Liver (tissue), 9 donors: Measurements from ENCODE around the gene P4HA1. TPM values are rescaled to one million over a fixed set of nuclear protein-coding genes. Genes with fewer than 3 reads are reported as not detected.

Experiments
- DNase-seq: peaks from one replicate; pipeline ENCODE4 v3.0.0-alpha.2; 2017; ENCODE audit warnings: low spot score
- H3K27ac ChIP-seq, 2 donors: one replicate each; pipeline ENCODE4 v1.7.0; 2013; ENCODE audit warnings: inconsistent platforms in 2 of 2, low read length in 2 of 2, control low read depth in 1 of 2, low read depth in 1 of 2, mild to moderate bottlenecking in 1 of 2
- H3K27me3 ChIP-seq, 4 donors: one replicate each; pipeline versions ENCODE4 v1.6.1 to v1.7.0; 2013; ENCODE audit warnings: low read length in 3 of 4, inconsistent platforms in 1 of 4, mild to moderate bottlenecking in 1 of 4, moderate library complexity in 1 of 4; ENCODE audit not compliant: control insufficient read depth in 4 of 4, insufficient read depth in 4 of 4
- H3K36me3 ChIP-seq, 4 donors: one replicate each; pipeline versions ENCODE4 v1.6.1 to v1.7.0; 2013; ENCODE audit warnings: low read length in 3 of 4, mild to moderate bottlenecking in 3 of 4, low read depth in 1 of 4, moderate library complexity in 1 of 4; ENCODE audit not compliant: control insufficient read depth in 4 of 4, insufficient read depth in 3 of 4
- H3K4me1 ChIP-seq, 4 donors: one replicate each; pipeline versions ENCODE4 v1.6.1 to v1.7.0; 2013; ENCODE audit warnings: low read length in 3 of 4, mild to moderate bottlenecking in 3 of 4, moderate library complexity in 1 of 4; ENCODE audit not compliant: control insufficient read depth in 4 of 4, insufficient read depth in 4 of 4
- H3K4me3 ChIP-seq, 3 donors: one replicate each; pipeline versions ENCODE4 v1.6.1 to v1.7.0; 2013; ENCODE audit warnings: low read length in 3 of 3, control low read depth in 1 of 3, low read depth in 1 of 3, mild to moderate bottlenecking in 1 of 3
- H3K9ac ChIP-seq, 2 donors: one replicate each; pipeline ENCODE4 v1.7.0; 2013; ENCODE audit warnings: low read length in 2 of 2, mild to moderate bottlenecking in 2 of 2, moderate library complexity in 2 of 2, control low read depth in 1 of 2, low read depth in 1 of 2
- H3K9me3 ChIP-seq, 4 donors: one replicate each; pipeline versions ENCODE4 v1.6.1 to v1.7.0; 2013; ENCODE audit warnings: low read length in 3 of 4; ENCODE audit not compliant: control insufficient read depth in 4 of 4
- EGR1 ChIP-seq, 2 donors: IDR thresholded peaks; 2 replicates each; pipeline ENCODE4 v1.6.1; 2016 to 2018; ENCODE audit warnings: antibody characterized with exemption in 2 of 2, low read depth in 2 of 2
- FOXA2 ChIP-seq: IDR thresholded peaks from 2 replicates; pipeline ENCODE4 v1.6.1; 2016; ENCODE audit warnings: antibody characterized with exemption
- GABPA ChIP-seq, 2 donors: IDR thresholded peaks in 1 of 2; conservative IDR thresholded peaks in 1 of 2; 2 replicates each; pipeline ENCODE4 v1.6.1; 2016; ENCODE audit warnings: antibody characterized with exemption in 2 of 2, mild to moderate bottlenecking in 1 of 2, moderate library complexity in 1 of 2
- HNF4A ChIP-seq, 2 donors: conservative IDR thresholded peaks; 2 replicates each; pipeline ENCODE4 v1.6.1; 2016; ENCODE audit warnings: antibody characterized with exemption in 2 of 2, mild to moderate bottlenecking in 2 of 2
- NR2F2 ChIP-seq: IDR thresholded peaks from 2 replicates; pipeline ENCODE4 v1.6.1; 2016; ENCODE audit warnings: antibody characterized with exemption
- RAD21 ChIP-seq, 2 donors: IDR thresholded peaks; 2 replicates each; pipeline ENCODE4 v1.6.1; 2016; ENCODE audit warnings: antibody characterized with exemption in 2 of 2, mild to moderate bottlenecking in 2 of 2
- RXRA ChIP-seq, 2 donors: IDR thresholded peaks; 2 replicates each; pipeline ENCODE4 v1.6.1; 2017 to 2018; ENCODE audit warnings: antibody characterized with exemption in 2 of 2, mild to moderate bottlenecking in 1 of 2
- SP1 ChIP-seq: IDR thresholded peaks from 2 replicates; pipeline ENCODE4 v1.6.1; 2018; ENCODE audit warnings: antibody characterized with exemption, mild to moderate bottlenecking
- TAF1 ChIP-seq: conservative IDR thresholded peaks from 2 replicates; pipeline ENCODE4 v1.6.1; 2016; ENCODE audit warnings: antibody characterized with exemption, mild to moderate bottlenecking
- YY1 ChIP-seq: IDR thresholded peaks from 2 replicates; pipeline ENCODE4 v1.6.1; 2016; ENCODE audit warnings: antibody characterized with exemption, mild to moderate bottlenecking
- WGBS: extraction: QIAGEN DNeasy Blood & Tissue Kit; methylation state at CpG from one replicate; pipeline ENCODE4 v1.1.7; 2013; 5-methylcytosine and 5-hydroxymethylcytosine counted together
- polyA plus RNA-seq, 2 donors: library from polyadenylated mRNA; stranded (reverse) in 1 of 2; unstranded in 1 of 2; fragments of 200-250 nt in 1 of 2; fragments of >200 nt in 1 of 2; fragmentation: Nextera tagmentation in 1 of 2; extraction: Ambion mirVana in 1 of 2; gene quantifications; one replicate each; pipeline versions ENCODE4 v1.2.1 to v1.2.3, GENCODE V29; 2013 to 2015
- total RNA-seq, 2 donors: library from RNA; depleted of rRNA; stranded (reverse); fragments of >200 nt; gene quantifications; one replicate each; pipeline ENCODE4 v1.2.3, GENCODE V29; 2014
- TF ChIP-seq, protein P1 (sequence below): IDR thresholded peaks from 2 replicates; pipeline ENCODE4 v1.6.1; 2016; ENCODE audit warnings: antibody characterized with exemption, mild to moderate bottlenecking
- TF ChIP-seq, protein P2 (sequence below): IDR thresholded peaks from 2 replicates; pipeline ENCODE4 v1.6.1; 2016; ENCODE audit warnings: antibody characterized with exemption
- TF ChIP-seq, protein P3 (sequence below): IDR thresholded peaks from 2 replicates; pipeline ENCODE4 v1.6.1; 2016; ENCODE audit warnings: antibody characterized with exemption
- TF ChIP-seq, protein P4 (sequence below): fragments of 150-350 bp; IDR thresholded peaks from 2 replicates; pipeline ENCODE4 v1.5.1; 2017; ENCODE audit warnings: improper control_type of control experiment, low read depth, low read length; ENCODE audit not compliant: missing input control
- TF ChIP-seq, protein P5 (sequence below): IDR thresholded peaks from 2 replicates; pipeline ENCODE4 v1.6.1; 2016; ENCODE audit warnings: antibody characterized with exemption
- donor health status: healthy.
- donor health status: healthy.
- donor health status: healthy.
- donor health status: healthy.
- donor health status: healthy.

Gene P4HA1
- total and polyA plus RNA-seq, 4 donors, result 6.1 to 63.7 (median 23.7) TPM

DNA sequence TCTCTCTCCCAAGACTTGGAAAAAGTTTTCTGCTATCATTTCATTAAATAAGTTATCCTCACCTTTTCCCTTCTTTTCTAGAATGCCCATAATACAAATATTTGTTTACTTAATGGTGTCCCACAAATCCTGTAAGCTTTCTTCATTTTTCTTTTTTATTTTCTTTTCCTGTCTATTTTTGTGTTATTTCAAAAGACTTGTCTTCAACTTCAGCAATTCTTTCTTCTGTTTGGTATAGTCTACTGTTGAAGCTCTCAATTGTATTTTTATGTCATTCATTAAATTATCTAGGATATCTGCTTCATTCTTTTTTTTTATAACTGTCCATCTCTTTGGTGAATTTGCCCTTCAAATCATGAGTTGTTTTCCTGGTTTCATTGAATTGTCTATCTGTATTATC lies 117.0 kb downstream of the P4HA1 start (continued):
- TF ChIP-seq, protein P1, sequence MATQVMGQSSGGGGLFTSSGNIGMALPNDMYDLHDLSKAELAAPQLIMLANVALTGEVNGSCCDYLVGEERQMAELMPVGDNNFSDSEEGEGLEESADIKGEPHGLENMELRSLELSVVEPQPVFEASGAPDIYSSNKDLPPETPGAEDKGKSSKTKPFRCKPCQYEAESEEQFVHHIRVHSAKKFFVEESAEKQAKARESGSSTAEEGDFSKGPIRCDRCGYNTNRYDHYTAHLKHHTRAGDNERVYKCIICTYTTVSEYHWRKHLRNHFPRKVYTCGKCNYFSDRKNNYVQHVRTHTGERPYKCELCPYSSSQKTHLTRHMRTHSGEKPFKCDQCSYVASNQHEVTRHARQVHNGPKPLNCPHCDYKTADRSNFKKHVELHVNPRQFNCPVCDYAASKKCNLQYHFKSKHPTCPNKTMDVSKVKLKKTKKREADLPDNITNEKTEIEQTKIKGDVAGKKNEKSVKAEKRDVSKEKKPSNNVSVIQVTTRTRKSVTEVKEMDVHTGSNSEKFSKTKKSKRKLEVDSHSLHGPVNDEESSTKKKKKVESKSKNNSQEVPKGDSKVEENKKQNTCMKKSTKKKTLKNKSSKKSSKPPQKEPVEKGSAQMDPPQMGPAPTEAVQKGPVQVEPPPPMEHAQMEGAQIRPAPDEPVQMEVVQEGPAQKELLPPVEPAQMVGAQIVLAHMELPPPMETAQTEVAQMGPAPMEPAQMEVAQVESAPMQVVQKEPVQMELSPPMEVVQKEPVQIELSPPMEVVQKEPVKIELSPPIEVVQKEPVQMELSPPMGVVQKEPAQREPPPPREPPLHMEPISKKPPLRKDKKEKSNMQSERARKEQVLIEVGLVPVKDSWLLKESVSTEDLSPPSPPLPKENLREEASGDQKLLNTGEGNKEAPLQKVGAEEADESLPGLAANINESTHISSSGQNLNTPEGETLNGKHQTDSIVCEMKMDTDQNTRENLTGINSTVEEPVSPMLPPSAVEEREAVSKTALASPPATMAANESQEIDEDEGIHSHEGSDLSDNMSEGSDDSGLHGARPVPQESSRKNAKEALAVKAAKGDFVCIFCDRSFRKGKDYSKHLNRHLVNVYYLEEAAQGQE, result no peak
- TF ChIP-seq, protein P2, sequence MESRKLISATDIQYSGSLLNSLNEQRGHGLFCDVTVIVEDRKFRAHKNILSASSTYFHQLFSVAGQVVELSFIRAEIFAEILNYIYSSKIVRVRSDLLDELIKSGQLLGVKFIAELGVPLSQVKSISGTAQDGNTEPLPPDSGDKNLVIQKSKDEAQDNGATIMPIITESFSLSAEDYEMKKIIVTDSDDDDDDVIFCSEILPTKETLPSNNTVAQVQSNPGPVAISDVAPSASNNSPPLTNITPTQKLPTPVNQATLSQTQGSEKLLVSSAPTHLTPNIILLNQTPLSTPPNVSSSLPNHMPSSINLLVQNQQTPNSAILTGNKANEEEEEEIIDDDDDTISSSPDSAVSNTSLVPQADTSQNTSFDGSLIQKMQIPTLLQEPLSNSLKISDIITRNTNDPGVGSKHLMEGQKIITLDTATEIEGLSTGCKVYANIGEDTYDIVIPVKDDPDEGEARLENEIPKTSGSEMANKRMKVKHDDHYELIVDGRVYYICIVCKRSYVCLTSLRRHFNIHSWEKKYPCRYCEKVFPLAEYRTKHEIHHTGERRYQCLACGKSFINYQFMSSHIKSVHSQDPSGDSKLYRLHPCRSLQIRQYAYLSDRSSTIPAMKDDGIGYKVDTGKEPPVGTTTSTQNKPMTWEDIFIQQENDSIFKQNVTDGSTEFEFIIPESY, result no peak
- TF ChIP-seq HNF4A (conservative IDR thresholded peaks at IDR 0.05), result no peak

DNA sequence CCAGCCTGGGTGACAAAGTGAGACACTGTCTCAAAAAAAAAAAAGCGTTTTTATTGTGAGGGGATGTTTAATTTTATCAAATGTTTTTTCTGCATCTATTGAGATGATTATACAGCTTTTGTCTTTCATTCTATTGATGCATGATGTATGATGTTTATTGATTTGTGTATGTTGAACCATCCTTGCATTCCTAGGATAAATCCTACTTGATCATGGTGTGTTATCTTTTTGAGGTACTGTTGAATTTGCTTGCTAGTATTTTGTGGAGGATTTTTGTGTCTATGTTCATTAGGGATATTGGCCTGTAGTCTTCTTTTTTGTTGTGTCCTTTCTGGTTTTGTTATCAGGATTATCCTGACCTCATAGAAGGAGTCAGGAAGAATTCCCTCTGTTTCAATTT lies 119.8 kb downstream of the P4HA1 start:
- no peak for DNase-seq
- no peak for TF ChIP-seq EGR1 (IDR thresholded peaks at IDR 0.05; ENCODE audit: low read depth in 2 of 2)
- no peak for TF ChIP-seq YY1
- TF ChIP-seq, protein P3, sequence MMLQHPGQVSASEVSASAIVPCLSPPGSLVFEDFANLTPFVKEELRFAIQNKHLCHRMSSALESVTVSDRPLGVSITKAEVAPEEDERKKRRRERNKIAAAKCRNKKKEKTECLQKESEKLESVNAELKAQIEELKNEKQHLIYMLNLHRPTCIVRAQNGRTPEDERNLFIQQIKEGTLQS, result no peak
- TF ChIP-seq, protein P1, result no peak
- TF ChIP-seq, protein P4, sequence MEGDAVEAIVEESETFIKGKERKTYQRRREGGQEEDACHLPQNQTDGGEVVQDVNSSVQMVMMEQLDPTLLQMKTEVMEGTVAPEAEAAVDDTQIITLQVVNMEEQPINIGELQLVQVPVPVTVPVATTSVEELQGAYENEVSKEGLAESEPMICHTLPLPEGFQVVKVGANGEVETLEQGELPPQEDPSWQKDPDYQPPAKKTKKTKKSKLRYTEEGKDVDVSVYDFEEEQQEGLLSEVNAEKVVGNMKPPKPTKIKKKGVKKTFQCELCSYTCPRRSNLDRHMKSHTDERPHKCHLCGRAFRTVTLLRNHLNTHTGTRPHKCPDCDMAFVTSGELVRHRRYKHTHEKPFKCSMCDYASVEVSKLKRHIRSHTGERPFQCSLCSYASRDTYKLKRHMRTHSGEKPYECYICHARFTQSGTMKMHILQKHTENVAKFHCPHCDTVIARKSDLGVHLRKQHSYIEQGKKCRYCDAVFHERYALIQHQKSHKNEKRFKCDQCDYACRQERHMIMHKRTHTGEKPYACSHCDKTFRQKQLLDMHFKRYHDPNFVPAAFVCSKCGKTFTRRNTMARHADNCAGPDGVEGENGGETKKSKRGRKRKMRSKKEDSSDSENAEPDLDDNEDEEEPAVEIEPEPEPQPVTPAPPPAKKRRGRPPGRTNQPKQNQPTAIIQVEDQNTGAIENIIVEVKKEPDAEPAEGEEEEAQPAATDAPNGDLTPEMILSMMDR, result no peak
- no peak for TF ChIP-seq RAD21 (IDR thresholded peaks at IDR 0.05)
- no peak for TF ChIP-seq FOXA2
- TF ChIP-seq NR2F2, result no peak
- no peak for TF ChIP-seq GABPA (IDR thresholded peaks at IDR 0.05 in 1 of 2, conservative IDR thresholded peaks at IDR 0.05 in 1 of 2)
- TF ChIP-seq, protein P5, sequence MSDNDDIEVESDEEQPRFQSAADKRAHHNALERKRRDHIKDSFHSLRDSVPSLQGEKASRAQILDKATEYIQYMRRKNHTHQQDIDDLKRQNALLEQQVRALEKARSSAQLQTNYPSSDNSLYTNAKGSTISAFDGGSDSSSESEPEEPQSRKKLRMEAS, result no peak
- TF ChIP-seq, protein P2, result no peak
- TF ChIP-seq HNF4A (conservative IDR thresholded peaks at IDR 0.05), result no peak
- no peak for TF ChIP-seq SP1
- no peak for TF ChIP-seq TAF1
- TF ChIP-seq RXRA (IDR thresholded peaks at IDR 0.05), result no peak
- H3K9me3 ChIP-seq, result peaks cover 0 to 25% (median 3%) of the 10 kb centered on the region in 4 donors

More for the DNA sequence above, 119.8 kb downstream of the P4HA1 start:
- no peaks in the 10 kb centered on the region for H3K4me1 ChIP-seq
- WGBS, result 88% methylated on average over 1 of the region's 1 CpG
- H3K36me3 ChIP-seq, result no peaks in the 10 kb centered on the region
- H3K27me3 ChIP-seq, result no peaks in the 10 kb centered on the region
- no peak overlapping the region for H3K9ac ChIP-seq
- no peak overlapping the region for H3K27ac ChIP-seq
- H3K4me3 ChIP-seq, result no peak overlapping the region
